Activated gamma-delta T cell treated with anti-CD3 and anti-CD28 coated beads, Interleukin-2, amount 50 U/mL, for 16 hours (primary cell): ENCODE measurements around the gene NTN5.
"Not testable (repeated sequence)": the region's sequence is repeated elsewhere in the genome, so short reads cannot be mapped to it uniquely, and the experiment has no call there.

Experiments used
- DNase-seq: peaks from one replicate; pipeline ENCODE4 v3.0.0-alpha.2; 2020; ENCODE audit warnings: low read depth

The NTN5 gene

GRCh38 chr19:48669903-48670668 is 2.7 kb downstream of the NTN5 start:
- no peak for DNase-seq

GRCh38 chr19:48668761-48669160 is 4.1 kb downstream of the NTN5 start:
- DNase-seq, result no peak

GRCh38 chr19:48668332-48668731 is 4.5 kb downstream of the NTN5 start:
- DNase-seq, result no peak

- no peak for DNase-seq
Measured at GRCh38 chr19:48665786-48666185, 7.0 kb downstream of the NTN5 start.

GRCh38 chr19:48664476-48664875 is 8.3 kb downstream of the NTN5 start:
- DNase-seq, result no peak

- DNase-seq, result no peak
Measured at GRCh38 chr19:48663667-48664066, 9.2 kb downstream of the NTN5 start.

GRCh38 chr19:48661711-48662090 is 11.1 kb downstream of the NTN5 start:
- DNase-seq, result no peak

GRCh38 chr19:48660852-48661710 is 11.7 kb downstream of the NTN5 start:
- DNase-seq, result peak; percentile 64

GRCh38 chr19:48659768-48660167 is 13.0 kb downstream of the NTN5 start:
- no peak for DNase-seq

- DNase-seq, result no peak
Measured at GRCh38 chr19:48658483-48658882, 14.3 kb downstream of the NTN5 start.

GRCh38 chr19:48657828-48658227 is 15.0 kb downstream of the NTN5 start:
- DNase-seq, result not testable (repeated sequence)

GRCh38 chr19:48656840-48657474 is 15.9 kb downstream of the NTN5 start:
- no peak for DNase-seq

GRCh38 chr19:48654299-48655059 is 18.3 kb downstream of the NTN5 start:
- DNase-seq, result no peak

- no peak for DNase-seq
Measured at GRCh38 chr19:48651683-48652048, 21.2 kb downstream of the NTN5 start.

- no peak for DNase-seq
Measured at GRCh38 chr19:48650974-48651682, 21.7 kb downstream of the NTN5 start.

- no peak for DNase-seq
Measured at GRCh38 chr19:48648134-48648533, 24.7 kb downstream of the NTN5 start.

- DNase-seq, result no peak
Measured at GRCh38 chr19:48646722-48647216, 26.0 kb downstream of the NTN5 start.

GRCh38 chr19:48646001-48646721 is 26.7 kb downstream of the NTN5 start, which contains the start of gene CA11:
CA11 (minus strand) TSS chr19:48646187; CDS start chr19:48645632, 555 bp downstream.
- DNase-seq, result peak; percentile 87

- no peak for DNase-seq
Measured at GRCh38 chr19:48645620-48646000, 27.2 kb downstream of the NTN5 start.

GRCh38 chr19:48644839-48645619 is 27.8 kb downstream of the NTN5 start:
- peak; percentile 58 for DNase-seq
